Putamen (tissue), 1 donor: Measurements from ENCODE around the gene PLPPR3.

Source experiments
- DNase-seq: peaks from one replicate; pipeline ENCODE4 v3.0.0-alpha.2; 2016; ENCODE audit warnings: low spot score

Gene PLPPR3

GRCh38 chr19:807627-808422 is 13.9 kb downstream of the PLPPR3 start:
- DNase-seq = no peak

GRCh38 chr19:806815-807421 is 14.8 kb downstream of the PLPPR3 start:
- no peak for DNase-seq

GRCh38 chr19:805600-806550 is 15.9 kb downstream of the PLPPR3 start:
- no peak for DNase-seq

- DNase-seq = no peak
These were observed 16.6 kb downstream of the PLPPR3 start for GRCh38 chr19:805166-805551.

- no peak for DNase-seq
These were observed 17.2 kb downstream of the PLPPR3 start for GRCh38 chr19:804419-805165.

GRCh38 chr19:803686-804418 is 17.9 kb downstream of the PLPPR3 start:
- DNase-seq = no peak

GRCh38 chr19:803099-803561 is 18.6 kb downstream of the PLPPR3 start:
- DNase-seq = no peak

GRCh38 chr19:802498-803098 is 19.2 kb downstream of the PLPPR3 start:
- no peak for DNase-seq

- DNase-seq = no peak
These were observed 19.8 kb downstream of the PLPPR3 start for GRCh38 chr19:801861-802497.

- DNase-seq = no peak
These were observed 20.5 kb downstream of the PLPPR3 start for GRCh38 chr19:801030-801860.

- no peak for DNase-seq
These were observed 21.3 kb downstream of the PLPPR3 start for GRCh38 chr19:800360-801029.

GRCh38 chr19:799076-799881 is 22.5 kb downstream of the PLPPR3 start:
- DNase-seq = no peak

GRCh38 chr19:798415-799075 is 23.2 kb downstream of the PLPPR3 start:
- DNase-seq = no peak

- peak; percentile 85 for DNase-seq
These were observed 24.0 kb downstream of the PLPPR3 start for GRCh38 chr19:797528-798414.

GRCh38 chr19:796692-797527 is 24.8 kb downstream of the PLPPR3 start, which contains the start of gene PTBP1:
TSS of gene PTBP1 (plus strand) at chr19:797452. CDS start at chr19:797498, 46 bp downstream.
- DNase-seq = peak; percentile 100
